Suprapubic skin (tissue), 4 donors: Measurements from ENCODE around the gene HTR3C. TPM values are rescaled to one million over a fixed set of nuclear protein-coding genes. Genes with fewer than 3 reads are reported as not detected.
A peak's percentile ranks its signal among the peaks of the same experiment; 100 is the strongest.
"Not testable (repeated sequence)": the region's sequence is repeated elsewhere in the genome, so short reads cannot be mapped to it uniquely, and the experiment has no call there.

Source experiments
- DNase-seq, 2 donors: peaks; one replicate each; pipeline ENCODE4 v3.0.0-alpha.2; 2019; ENCODE audit warnings: low spot score in 2 of 2
- H3K27ac ChIP-seq: fragments of 200-600 bp; sonication (generic); one replicate; pipeline ENCODE4 v1.5.1; 2019
- H3K27me3 ChIP-seq: fragments of 200-600 bp; sonication (generic); one replicate; pipeline ENCODE4 v1.5.1; 2019
- H3K36me3 ChIP-seq: fragments of 200-600 bp; sonication (generic); one replicate; pipeline ENCODE4 v1.5.1; 2019
- H3K4me1 ChIP-seq: fragments of 200-600 bp; sonication (generic); one replicate; pipeline ENCODE4 v1.5.1; 2019
- H3K4me3 ChIP-seq: fragments of 200-600 bp; sonication (generic); one replicate; pipeline ENCODE4 v1.5.1; 2019; ENCODE audit warnings: mild to moderate bottlenecking
- H3K9me3 ChIP-seq: fragments of 200-600 bp; sonication (generic); one replicate; pipeline ENCODE4 v1.5.1; 2019
- EP300 ChIP-seq: sonication (generic); formaldehyde crosslinking; IDR thresholded peaks from one replicate; pipeline ENCODE4 v1.6.1; 2017; ENCODE audit warnings: antibody characterized with exemption
- POLR2A ChIP-seq, 2 donors: fragments of 450-650 bp; IDR thresholded peaks; one replicate each; pipeline ENCODE4 v1.6.1; 2017; ENCODE audit warnings: antibody characterized with exemption in 2 of 2, mild to moderate bottlenecking in 2 of 2, moderate library complexity in 2 of 2
- POLR2AphosphoS5 ChIP-seq, 3 donors: sonication (generic); formaldehyde crosslinking; IDR thresholded peaks; one replicate each; pipeline ENCODE4 v1.6.1; 2017; ENCODE audit warnings: antibody characterized with exemption in 3 of 3
- WGBS: methylation state at CpG from one replicate; pipeline ENCODE4 v1.1.5; 2018; 5-methylcytosine and 5-hydroxymethylcytosine counted together
- total RNA-seq, 4 donors: library from RNA; depleted of rRNA; stranded (reverse); fragments of >200 nt; gene quantifications; one replicate each; pipeline ENCODE4 v1.1.0, GENCODE V29; 2016
- TF ChIP-seq, protein P1 (sequence below), 2 donors: fragments of 200-600 bp in 1 of 2; fragments of 450-650 bp in 1 of 2; sonication (generic) in 1 of 2; IDR thresholded peaks; one replicate each; pipeline ENCODE4 v1.5.1; 2016 to 2019; ENCODE audit warnings: antibody characterized with exemption in 2 of 2, mild to moderate bottlenecking in 1 of 2, moderate library complexity in 1 of 2

Gene HTR3C
- total RNA-seq, 4 donors from 2014 or later: not detected

DNA sequence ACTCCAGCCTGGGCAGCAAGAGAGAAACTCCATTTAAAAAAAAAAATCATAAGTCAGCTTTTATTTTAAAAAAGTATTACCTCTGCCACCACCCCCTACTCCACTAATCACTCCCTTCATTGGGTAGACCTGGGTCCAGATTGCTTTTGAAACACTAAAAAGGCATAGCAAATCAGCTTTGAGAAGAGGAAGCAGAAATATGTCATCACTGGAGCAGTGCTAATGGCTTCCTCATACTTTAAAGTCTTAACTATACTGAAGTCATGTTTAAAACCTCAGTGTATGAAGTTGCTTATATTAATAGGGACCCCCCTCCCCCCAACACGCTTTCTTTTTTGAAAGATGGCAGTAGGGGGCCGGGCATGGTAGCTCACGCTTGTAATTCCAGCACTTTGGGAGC is 22.3 kb upstream of the HTR3C start:
- DNase-seq: no peak
- TF ChIP-seq, protein P1, sequence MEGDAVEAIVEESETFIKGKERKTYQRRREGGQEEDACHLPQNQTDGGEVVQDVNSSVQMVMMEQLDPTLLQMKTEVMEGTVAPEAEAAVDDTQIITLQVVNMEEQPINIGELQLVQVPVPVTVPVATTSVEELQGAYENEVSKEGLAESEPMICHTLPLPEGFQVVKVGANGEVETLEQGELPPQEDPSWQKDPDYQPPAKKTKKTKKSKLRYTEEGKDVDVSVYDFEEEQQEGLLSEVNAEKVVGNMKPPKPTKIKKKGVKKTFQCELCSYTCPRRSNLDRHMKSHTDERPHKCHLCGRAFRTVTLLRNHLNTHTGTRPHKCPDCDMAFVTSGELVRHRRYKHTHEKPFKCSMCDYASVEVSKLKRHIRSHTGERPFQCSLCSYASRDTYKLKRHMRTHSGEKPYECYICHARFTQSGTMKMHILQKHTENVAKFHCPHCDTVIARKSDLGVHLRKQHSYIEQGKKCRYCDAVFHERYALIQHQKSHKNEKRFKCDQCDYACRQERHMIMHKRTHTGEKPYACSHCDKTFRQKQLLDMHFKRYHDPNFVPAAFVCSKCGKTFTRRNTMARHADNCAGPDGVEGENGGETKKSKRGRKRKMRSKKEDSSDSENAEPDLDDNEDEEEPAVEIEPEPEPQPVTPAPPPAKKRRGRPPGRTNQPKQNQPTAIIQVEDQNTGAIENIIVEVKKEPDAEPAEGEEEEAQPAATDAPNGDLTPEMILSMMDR (IDR thresholded peaks at IDR 0.05): no peak
- no peak for TF ChIP-seq POLR2A (IDR thresholded peaks at IDR 0.05)
- no peak for TF ChIP-seq POLR2AphosphoS5 (IDR thresholded peaks at IDR 0.05)
- no peak for TF ChIP-seq EP300
- Histone ChIP-seq H3K4me3 (no peak overlapping the region), H3K4me1 (no peaks in the 10 kb centered on the region), H3K9me3 (no peaks in the 10 kb centered on the region), H3K36me3 (no peaks in the 10 kb centered on the region), H3K27ac (no peak overlapping the region), H3K27me3 (no peaks in the 10 kb centered on the region)
- 81% methylated on average over 3 of the region's 3 CpGs for WGBS

DNA sequence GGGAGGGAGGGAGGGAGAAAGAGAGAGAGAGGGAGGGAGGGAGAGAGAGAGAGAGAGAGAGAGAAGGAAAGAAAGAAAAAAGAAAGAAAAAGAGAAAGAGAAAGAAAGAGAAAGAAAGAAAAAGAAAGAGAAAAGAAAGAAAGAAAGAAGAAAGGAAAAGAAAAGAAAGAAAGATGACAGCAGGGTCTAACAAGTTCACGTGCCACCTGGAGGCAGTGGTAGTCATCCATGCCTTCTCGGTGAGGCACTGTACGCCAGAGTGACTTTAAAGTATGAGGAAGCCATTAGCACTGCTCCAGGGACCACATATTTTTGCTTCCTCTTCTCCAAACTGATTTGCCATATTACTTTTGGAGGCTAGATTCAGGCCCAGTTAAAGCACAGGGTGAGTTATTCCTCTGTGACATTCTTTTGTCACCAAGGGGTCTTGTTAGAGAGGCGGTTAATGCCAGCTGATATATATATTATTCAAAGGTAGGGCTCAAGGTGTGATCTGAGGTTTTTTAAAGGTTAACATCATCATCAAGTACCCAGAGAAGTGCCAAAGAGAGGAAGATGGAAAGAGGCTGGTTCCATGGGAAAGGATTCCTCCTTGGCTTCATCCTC is 21.6 kb upstream of the HTR3C start, which contains the start of gene HTR3D:
HTR3D (plus strand) TSS at position 556 of the 606 bp plus-strand sequence; CDS start at position 556, 0 bp downstream.
- Histone ChIP-seq H3K4me1 (no peaks in the 10 kb centered on the region), H3K27me3 (no peaks in the 10 kb centered on the region), H3K27ac (no peak within 1 kb of the TSS), H3K4me3 (no peak within 1 kb of the TSS), H3K9me3 (no peaks in the 10 kb centered on the region), H3K36me3 (no peaks in the 10 kb centered on the region)
- WGBS: 62% methylated on average over 4 of the region's 4 CpGs
- TF ChIP-seq EP300: no peak
- TF ChIP-seq, protein P1 (IDR thresholded peaks at IDR 0.05): no peak
- no peak for DNase-seq

DNA sequence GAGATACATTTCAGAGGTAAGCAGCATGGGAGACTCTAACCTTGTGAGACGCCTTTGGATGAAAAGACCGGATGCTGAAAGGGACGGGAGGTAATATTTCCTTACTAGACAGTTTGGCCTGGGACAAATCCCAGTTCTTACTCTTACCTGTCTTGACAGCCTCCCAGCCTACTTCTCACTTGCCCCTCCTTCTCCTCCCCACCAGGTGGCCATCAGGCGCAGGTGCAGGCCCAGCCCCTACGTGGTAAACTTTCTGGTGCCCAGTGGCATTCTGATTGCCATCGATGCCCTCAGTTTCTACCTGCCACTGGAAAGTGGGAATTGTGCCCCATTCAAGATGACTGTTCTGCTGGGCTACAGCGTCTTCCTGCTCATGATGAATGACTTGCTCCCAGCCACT is 15.0 kb upstream of the HTR3C start:
- no peak overlapping the region for H3K27ac ChIP-seq
- 73% methylated on average over 7 of the region's 7 CpGs for WGBS
- no peaks in the 10 kb centered on the region for H3K4me1 ChIP-seq
- no peaks in the 10 kb centered on the region for H3K9me3 ChIP-seq
- DNase-seq: no peak
- TF ChIP-seq POLR2AphosphoS5 (IDR thresholded peaks at IDR 0.05) (no peak), POLR2A (IDR thresholded peaks at IDR 0.05) (no peak), EP300 (no peak)
- TF ChIP-seq, protein P1 (IDR thresholded peaks at IDR 0.05): no peak
- H3K36me3 ChIP-seq: no peaks in the 10 kb centered on the region
- no peak overlapping the region for H3K4me3 ChIP-seq
- no peaks in the 10 kb centered on the region for H3K27me3 ChIP-seq

DNA sequence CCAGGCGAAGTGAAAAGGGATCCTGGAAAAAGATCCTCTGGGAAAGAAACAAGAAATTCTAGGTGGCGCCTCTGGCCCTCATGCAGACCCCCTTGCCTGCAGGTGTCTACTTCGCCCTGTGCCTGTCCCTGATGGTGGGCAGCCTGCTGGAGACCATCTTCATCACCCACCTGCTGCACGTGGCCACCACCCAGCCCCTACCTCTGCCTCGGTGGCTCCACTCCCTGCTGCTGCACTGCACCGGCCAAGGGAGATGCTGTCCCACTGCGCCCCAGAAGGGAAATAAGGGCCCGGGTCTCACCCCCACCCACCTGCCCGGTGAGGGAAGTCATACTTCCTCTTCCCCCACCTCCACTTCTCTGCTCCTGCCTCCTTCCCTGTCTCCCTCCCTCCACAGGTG is 14.5 kb upstream of the HTR3C start:
- H3K4me3 ChIP-seq, H3K27ac ChIP-seq, H3K36me3 ChIP-seq, H3K27me3 ChIP-seq, H3K4me1 ChIP-seq, H3K9me3 ChIP-seq: not testable (repeated sequence)
- 88% methylated on average over 9 of the region's 9 CpGs for WGBS
- peak in 1 of 2 donors; percentile 62 for DNase-seq

DNA sequence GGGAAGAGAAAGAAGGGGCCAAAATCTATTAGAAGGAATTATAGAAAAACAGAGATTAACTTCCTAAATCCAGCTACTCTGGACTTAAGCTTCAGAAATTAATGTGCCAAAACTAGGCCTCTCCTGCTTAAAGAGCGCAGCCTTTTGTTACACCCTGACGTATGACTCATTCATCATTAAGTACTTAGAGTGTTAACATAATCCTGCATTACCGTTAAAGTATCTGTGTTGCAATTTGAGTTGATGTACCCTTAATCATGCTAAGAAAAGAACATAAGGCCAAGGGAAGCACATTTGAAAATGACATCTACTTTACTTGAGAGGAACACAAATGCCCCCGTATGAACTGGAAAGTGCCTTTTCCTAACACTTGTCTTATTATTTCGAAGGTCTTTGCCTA is 13.4 kb upstream of the HTR3C start:
- no peaks in the 10 kb centered on the region for H3K4me1 ChIP-seq
- WGBS: 65% methylated on average over 5 of the region's 5 CpGs
- no peaks in the 10 kb centered on the region for H3K36me3 ChIP-seq
- TF ChIP-seq EP300 (no peak), POLR2A (IDR thresholded peaks at IDR 0.05) (no peak), POLR2AphosphoS5 (IDR thresholded peaks at IDR 0.05) (no peak)
- TF ChIP-seq, protein P1 (IDR thresholded peaks at IDR 0.05): no peak
- H3K4me3 ChIP-seq: no peak overlapping the region
- no peaks in the 10 kb centered on the region for H3K27me3 ChIP-seq
- H3K27ac ChIP-seq: no peak overlapping the region
- DNase-seq: no peak
- no peaks in the 10 kb centered on the region for H3K9me3 ChIP-seq

DNA sequence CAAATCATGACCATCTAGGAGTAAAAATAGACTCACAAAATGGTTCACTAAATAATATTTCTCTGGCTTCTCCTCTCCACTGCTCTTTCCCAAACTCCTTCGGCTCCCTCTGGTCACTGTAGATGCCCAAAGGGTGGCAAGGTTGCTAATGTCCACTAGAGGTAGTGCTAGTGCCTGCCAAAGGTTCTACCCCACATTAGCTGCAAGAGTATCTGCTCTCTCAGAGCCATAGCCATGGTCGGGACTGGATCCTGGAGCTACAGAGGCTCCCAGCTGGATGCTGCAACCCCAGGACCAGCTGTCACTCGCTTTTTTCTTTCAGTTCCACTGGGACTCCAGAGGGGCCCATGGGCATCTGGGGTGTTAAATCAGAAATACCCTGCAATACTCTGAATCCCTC is 12.8 kb upstream of the HTR3C start:
- 66% methylated on average over 2 of the region's 3 CpGs for WGBS
- TF ChIP-seq POLR2AphosphoS5 (IDR thresholded peaks at IDR 0.05) (no peak), EP300 (no peak), POLR2A (IDR thresholded peaks at IDR 0.05) (no peak)
- TF ChIP-seq, protein P1 (IDR thresholded peaks at IDR 0.05): no peak
- Histone ChIP-seq H3K27ac (no peak overlapping the region), H3K27me3 (no peaks in the 10 kb centered on the region), H3K9me3 (no peaks in the 10 kb centered on the region), H3K4me1 (no peaks in the 10 kb centered on the region), H3K36me3 (no peaks in the 10 kb centered on the region), H3K4me3 (no peak overlapping the region)
- no peak for DNase-seq
